GM10248 (cell line): ENCODE data around the gene MYPOP.
"Not testable (repeated sequence)": the region's sequence is repeated elsewhere in the genome, so short reads cannot be mapped to it uniquely, and the experiment has no call there.

ENCODE experiments used
- CTCF ChIA-PET: fragments of 300-600 bp; sonication (Branson Sonifier 250); formaldehyde crosslinking; extraction: SDS; loops from one replicate; lab custom pipeline; 2021; ENCODE audit warnings: antibody characterized with exemption; lab: Yijun Ruan, JAX
- POLR2A ChIA-PET: fragments of 350-650 bp; sonication (Branson Sonifier 250); formaldehyde crosslinking; extraction: SDS; loops from one replicate; lab custom pipeline; 2020; ENCODE audit warnings: antibody characterized with exemption; lab: Yijun Ruan, JAX
- DNase-seq: peaks from one replicate; pipeline ENCODE4 v3.0.0; 2012; ENCODE audit errors: extremely low spot score
- TF ChIP-seq, protein P1 (sequence below): IDR thresholded peaks from 2 replicates; pipeline ENCODE4 v1.5.1; 2012; ENCODE audit warnings: mild to moderate bottlenecking, low read depth; ENCODE audit errors: extremely low read depth, missing control alignments, control extremely low read depth

Gene MYPOP

DNA sequence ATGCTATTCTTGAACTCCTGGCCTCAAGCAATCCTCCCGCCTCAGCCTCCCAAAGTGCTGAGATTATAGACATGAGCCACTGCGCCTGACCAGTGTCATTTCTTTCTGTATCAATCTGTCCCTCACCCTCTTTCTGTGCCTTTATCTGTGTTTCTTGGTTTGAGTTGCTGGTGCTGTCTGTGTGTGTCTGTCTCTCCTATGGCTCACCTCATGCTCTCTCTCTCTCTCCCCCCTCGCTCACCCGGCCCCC lies 26.3 kb downstream of the MYPOP start:
- ChIA-PET POLR2A (no interaction called here), CTCF (interaction anchor here (3.1 kb wide), 1 partner anchor 12 kb away, joined by 13 read pairs; the partner anchor contains the start of genes FOXA3 and SYMPK)
- TF ChIP-seq, protein P1, sequence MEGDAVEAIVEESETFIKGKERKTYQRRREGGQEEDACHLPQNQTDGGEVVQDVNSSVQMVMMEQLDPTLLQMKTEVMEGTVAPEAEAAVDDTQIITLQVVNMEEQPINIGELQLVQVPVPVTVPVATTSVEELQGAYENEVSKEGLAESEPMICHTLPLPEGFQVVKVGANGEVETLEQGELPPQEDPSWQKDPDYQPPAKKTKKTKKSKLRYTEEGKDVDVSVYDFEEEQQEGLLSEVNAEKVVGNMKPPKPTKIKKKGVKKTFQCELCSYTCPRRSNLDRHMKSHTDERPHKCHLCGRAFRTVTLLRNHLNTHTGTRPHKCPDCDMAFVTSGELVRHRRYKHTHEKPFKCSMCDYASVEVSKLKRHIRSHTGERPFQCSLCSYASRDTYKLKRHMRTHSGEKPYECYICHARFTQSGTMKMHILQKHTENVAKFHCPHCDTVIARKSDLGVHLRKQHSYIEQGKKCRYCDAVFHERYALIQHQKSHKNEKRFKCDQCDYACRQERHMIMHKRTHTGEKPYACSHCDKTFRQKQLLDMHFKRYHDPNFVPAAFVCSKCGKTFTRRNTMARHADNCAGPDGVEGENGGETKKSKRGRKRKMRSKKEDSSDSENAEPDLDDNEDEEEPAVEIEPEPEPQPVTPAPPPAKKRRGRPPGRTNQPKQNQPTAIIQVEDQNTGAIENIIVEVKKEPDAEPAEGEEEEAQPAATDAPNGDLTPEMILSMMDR: no peak
- DNase-seq: no peak

DNA sequence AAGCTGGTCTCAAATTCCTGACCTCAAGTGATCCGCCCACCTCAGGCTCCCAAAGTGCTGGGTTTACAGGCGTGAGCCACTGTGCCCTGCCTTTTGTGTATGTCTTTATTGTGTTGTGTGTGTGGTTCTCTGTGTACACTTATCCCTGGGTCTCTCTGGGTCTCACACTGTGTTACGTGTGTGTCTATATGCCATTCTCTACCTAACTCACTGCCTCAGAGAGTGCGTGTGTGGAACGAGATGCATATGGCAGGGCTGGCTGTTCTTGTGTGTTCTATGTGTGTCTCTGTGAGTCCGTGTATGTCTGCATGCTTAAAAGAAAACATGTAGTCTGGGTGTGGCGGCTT lies 27.8 kb downstream of the MYPOP start:
- ChIA-PET CTCF (interaction anchor here (1.0 to 3.1 kb wide), 2 partner anchors 8 to 10 kb away, joined by 3 to 13 read pairs; partner anchors contain the start of genes FOXA3 and SYMPK), POLR2A (no interaction called here)
- no peak for DNase-seq
- TF ChIP-seq, protein P1: no peak

DNA sequence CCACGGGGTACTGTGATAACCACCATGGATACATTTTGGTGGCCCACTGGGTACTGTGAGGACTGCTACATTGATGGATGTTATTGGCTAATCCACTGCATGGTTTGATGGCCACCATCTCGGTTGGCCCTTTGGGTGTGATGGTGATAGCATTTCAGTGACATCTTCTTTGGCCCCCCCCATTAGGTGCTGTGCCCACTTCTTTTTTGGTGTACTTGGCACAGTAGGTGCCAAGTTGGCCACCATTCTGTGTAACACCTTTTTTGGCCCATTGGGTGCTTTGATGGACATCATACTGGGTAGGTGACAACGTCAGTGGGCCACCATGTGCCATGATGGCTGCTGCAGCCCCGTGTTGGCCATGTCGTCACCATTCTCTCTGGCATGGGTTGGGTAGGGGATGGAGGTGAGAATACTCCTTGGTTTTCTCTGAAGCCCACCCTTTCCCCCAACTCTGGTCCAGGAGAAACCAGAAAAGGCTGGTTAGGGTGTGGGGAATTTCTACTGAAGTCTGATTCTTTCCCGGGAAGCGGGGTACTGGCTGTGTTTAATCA lies 29.1 kb downstream of the MYPOP start:
- ChIA-PET CTCF (interaction anchor here (1.0 to 3.1 kb wide), 4 partner anchors 9 kb away, joined by 3 to 13 read pairs (median 6); partner anchors contain the start of genes FOXA3 and SYMPK), POLR2A (no interaction called here)
- no peak for DNase-seq
- TF ChIP-seq, protein P1: no peak

DNA sequence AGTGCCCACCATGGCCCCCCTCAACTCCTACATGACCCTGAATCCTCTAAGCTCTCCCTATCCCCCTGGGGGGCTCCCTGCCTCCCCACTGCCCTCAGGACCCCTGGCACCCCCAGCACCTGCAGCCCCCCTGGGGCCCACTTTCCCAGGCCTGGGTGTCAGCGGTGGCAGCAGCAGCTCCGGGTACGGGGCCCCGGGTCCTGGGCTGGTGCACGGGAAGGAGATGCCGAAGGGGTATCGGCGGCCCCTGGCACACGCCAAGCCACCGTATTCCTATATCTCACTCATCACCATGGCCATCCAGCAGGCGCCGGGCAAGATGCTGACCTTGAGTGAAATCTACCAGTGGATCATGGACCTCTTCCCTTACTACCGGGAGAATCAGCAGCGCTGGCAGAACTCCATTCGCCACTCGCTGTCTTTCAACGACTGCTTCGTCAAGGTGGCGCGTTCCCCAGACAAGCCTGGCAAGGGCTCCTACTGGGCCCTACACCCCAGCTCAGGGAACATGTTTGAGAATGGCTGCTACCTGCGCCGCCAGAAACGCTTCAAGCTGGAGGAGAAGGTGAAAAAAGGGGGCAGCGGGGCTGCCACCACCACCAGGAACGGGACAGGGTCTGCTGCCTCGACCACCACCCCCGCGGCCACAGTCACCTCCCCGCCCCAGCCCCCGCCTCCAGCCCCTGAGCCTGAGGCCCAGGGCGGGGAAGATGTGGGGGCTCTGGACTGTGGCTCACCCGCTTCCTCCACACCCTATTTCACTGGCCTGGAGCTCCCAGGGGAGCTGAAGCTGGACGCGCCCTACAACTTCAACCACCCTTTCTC lies 30.1 kb downstream of the MYPOP start:
- ChIA-PET POLR2A (no interaction called here), CTCF (interaction anchor here (1.9 kb wide), 2 partner anchors 8 to 10 kb away, joined by 6 to 7 read pairs; partner anchors contain the start of gene FOXA3)
- TF ChIP-seq, protein P1: no peak

DNA sequence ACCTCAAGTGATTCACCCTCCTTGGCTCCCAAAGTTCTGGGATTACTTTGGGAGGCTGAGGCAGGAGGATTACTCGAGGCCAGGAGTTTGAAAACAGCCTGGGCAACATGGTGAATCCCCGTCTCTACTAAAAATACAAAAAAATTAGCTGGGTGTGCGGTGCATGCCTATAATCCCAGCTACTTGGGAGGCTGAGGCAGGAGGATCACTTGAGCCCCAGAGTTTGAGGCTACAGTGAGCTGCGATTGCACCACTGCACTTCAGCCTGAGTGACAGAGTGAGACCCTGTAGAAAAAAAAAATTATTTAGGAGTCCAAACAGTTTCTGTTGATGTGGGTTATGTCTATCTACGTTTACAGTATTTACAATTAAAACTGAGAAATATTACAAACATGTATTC lies 31.6 kb downstream of the MYPOP start:
- ChIA-PET CTCF (interaction anchor here (2.5 to 3.1 kb wide), 2 partner anchors 11 to 54 kb away, joined by 6 to 14 read pairs; no protein-coding TSS in a partner anchor), POLR2A (no interaction called here)
- DNase-seq: no peak
- TF ChIP-seq, protein P1: no peak

More for the DNA sequence above, 30.1 kb downstream of the MYPOP start:
- DNase-seq: no peak

DNA sequence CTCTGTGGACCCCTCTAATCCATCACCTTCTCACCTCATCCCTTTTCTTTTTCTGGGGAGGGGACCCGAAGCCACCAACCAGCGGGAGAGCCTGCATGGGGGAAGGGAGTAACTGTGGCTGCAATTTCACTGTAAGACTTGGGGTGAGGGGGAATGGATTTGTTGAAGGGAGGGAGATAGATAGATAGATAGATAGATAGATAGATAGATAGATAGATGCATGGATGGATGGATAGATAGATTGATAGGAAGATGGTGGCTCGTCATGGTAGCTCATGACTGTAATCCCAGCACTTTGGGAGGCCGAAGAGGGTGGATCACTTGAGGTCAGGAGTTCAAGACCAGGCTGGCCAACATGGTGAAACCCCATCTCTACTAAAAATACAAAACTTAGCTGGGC lies 35.2 kb downstream of the MYPOP start:
- CTCF ChIA-PET: interaction anchor here (0.9 kb wide), 1 partner anchor 12 kb away, joined by 3 read pairs; no protein-coding TSS in a partner anchor
- POLR2A ChIA-PET, DNase-seq: not testable (repeated sequence)
